ENCODE data around the gene STARD8.

The STARD8 gene

GRCh38 chrX:68749426-68749825 is 102.0 kb downstream of the STARD8 start:
- ATAC-seq (ENCODE audit: low read depth) (no peak), DNase-seq (ENCODE audit: low spot score in 2 of 2) (no peak)
- no peaks in the 10 kb centered on the region for H3K4me1 Mint-ChIP-seq
- H3K27me3 Mint-ChIP-seq: no peaks in the 10 kb centered on the region
- no peaks in the 10 kb centered on the region for H3K9me3 Mint-ChIP-seq
- no peak overlapping the region for H3K27ac Mint-ChIP-seq
- H3K4me3 Mint-ChIP-seq: no peak overlapping the region
- no peaks in the 10 kb centered on the region for H3K36me3 Mint-ChIP-seq

DNA sequence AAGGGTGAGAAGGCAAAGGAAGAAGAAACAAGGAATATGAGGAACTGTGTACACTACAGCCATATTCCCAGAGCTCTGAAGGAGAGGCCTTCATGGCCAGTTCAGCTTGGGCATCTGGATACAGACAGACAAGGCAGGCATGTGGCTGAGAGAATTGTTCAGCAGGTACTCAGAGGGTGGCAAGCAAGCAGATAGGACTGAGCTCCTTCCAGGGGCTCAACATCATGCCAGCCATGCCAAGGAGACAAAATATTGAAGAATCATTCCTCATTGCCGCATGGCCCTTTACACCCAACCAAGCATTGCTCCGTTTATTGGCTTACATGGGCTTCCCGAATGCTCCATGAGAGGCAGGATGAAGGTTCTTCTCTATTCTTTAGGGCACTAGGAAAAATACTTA is 102.8 kb downstream of the STARD8 start:
- Mint-ChIP-seq H3K27ac (no peak overlapping the region), H3K9me3 (no peaks in the 10 kb centered on the region), H3K27me3 (no peaks in the 10 kb centered on the region), H3K4me1 (no peaks in the 10 kb centered on the region), H3K4me3 (no peak overlapping the region), H3K36me3 (no peaks in the 10 kb centered on the region)
- ATAC-seq (ENCODE audit: low read depth) (no peak), DNase-seq (ENCODE audit: low spot score in 2 of 2) (no peak)

DNA sequence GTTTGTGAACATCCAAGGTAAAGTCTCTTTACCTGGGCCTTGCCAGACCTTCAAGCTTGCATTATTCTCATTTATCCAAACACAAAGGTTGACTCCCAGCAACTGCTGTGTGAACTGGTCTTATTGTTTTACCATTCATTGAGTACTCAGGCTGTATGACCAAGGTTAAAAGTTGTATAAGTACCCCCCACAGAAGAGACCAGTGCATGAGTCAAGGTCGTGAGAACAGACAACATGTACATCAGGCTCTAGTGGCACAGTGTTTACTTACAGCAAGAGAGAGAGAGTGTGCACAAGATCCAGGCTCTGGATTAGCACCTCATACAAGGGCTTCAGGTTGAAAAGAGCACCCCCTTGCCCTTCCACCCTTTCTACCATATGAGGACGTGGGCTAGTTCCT is 103.9 kb downstream of the STARD8 start:
- Mint-ChIP-seq H3K4me1 (no peaks in the 10 kb centered on the region), H3K27ac (no peak overlapping the region), H3K27me3 (no peaks in the 10 kb centered on the region), H3K36me3 (no peaks in the 10 kb centered on the region), H3K4me3 (no peak overlapping the region), H3K9me3 (no peaks in the 10 kb centered on the region)
- no peak for ATAC-seq (ENCODE audit: low read depth)
- no peak for DNase-seq (ENCODE audit: low spot score in 2 of 2)

DNA sequence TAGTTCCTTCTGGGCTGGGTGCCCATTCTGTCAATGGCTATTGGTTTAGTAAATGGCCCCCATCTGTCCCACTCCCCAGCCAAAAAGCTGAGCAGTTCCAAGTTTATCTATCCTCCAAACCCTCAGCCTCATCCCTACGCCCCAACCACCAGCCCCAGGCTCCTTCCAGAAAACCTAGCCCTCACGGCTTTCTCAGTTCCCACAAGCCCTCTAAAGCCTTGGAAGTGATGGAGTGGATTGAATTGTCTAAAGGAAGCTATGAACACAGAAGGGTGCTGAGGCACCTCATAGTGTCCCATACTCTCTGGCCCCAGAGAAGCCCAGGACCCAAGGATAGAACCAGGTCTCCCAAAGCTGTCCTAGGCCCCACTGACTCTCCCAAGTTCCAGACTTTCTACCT is 105.8 kb downstream of the STARD8 start:
- Mint-ChIP-seq H3K27me3 (no peaks in the 10 kb centered on the region), H3K9me3 (no peaks in the 10 kb centered on the region), H3K27ac (no peak overlapping the region), H3K4me1 (no peaks in the 10 kb centered on the region), H3K4me3 (no peak overlapping the region), H3K36me3 (no peaks in the 10 kb centered on the region)
- DNase-seq (ENCODE audit: low spot score in 2 of 2) (no peak), ATAC-seq (ENCODE audit: low read depth) (no peak)

- H3K36me3 Mint-ChIP-seq: no peaks in the 10 kb centered on the region
- no peak overlapping the region for H3K4me3 Mint-ChIP-seq
- ATAC-seq (ENCODE audit: low read depth) (no peak), DNase-seq (ENCODE audit: low spot score in 2 of 2) (no peak)
- H3K27ac Mint-ChIP-seq: no peak overlapping the region
- no peaks in the 10 kb centered on the region for H3K27me3 Mint-ChIP-seq
- no peaks in the 10 kb centered on the region for H3K9me3 Mint-ChIP-seq
- H3K4me1 Mint-ChIP-seq: no peaks in the 10 kb centered on the region
Measured at GRCh38 chrX:68754406-68754805, 106.9 kb downstream of the STARD8 start.

GRCh38 chrX:68755616-68756125 is 108.2 kb downstream of the STARD8 start:
- H3K27ac Mint-ChIP-seq: no peak overlapping the region
- H3K4me3 Mint-ChIP-seq: no peak overlapping the region
- ATAC-seq (ENCODE audit: low read depth) (no peak), DNase-seq (ENCODE audit: low spot score in 2 of 2) (no peak)
- no peaks in the 10 kb centered on the region for H3K36me3 Mint-ChIP-seq
- H3K9me3 Mint-ChIP-seq: no peaks in the 10 kb centered on the region
- H3K4me1 Mint-ChIP-seq: no peaks in the 10 kb centered on the region
- no peaks in the 10 kb centered on the region for H3K27me3 Mint-ChIP-seq

DNA sequence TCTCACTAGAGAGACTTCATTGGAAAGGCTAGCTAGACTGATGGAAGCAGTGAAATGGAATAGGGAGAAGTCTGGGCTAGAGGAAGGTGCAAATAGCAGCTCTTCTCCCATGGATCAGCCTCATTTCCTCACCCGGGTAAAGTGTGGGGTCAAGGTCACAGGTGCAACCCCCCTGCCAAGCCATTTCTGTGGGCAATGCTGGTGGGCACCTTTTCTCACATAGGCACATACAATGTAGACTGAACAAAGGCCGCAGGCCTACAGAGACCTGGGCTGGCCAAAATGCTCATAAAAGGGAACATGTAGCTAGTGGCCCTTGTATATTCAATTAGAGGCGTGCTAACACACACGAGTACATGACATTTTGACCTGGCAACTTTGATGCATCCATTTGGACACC is 109.9 kb downstream of the STARD8 start:
- DNase-seq (ENCODE audit: low spot score in 2 of 2) (no peak), ATAC-seq (ENCODE audit: low read depth) (no peak)
- H3K4me1 Mint-ChIP-seq: peaks cover 2% of the 10 kb centered on the region
- peaks cover 5% of the 10 kb centered on the region for H3K27me3 Mint-ChIP-seq
- no peaks in the 10 kb centered on the region for H3K9me3 Mint-ChIP-seq
- no peaks in the 10 kb centered on the region for H3K36me3 Mint-ChIP-seq
- no peak overlapping the region for H3K27ac Mint-ChIP-seq
- no peak overlapping the region for H3K4me3 Mint-ChIP-seq

DNA sequence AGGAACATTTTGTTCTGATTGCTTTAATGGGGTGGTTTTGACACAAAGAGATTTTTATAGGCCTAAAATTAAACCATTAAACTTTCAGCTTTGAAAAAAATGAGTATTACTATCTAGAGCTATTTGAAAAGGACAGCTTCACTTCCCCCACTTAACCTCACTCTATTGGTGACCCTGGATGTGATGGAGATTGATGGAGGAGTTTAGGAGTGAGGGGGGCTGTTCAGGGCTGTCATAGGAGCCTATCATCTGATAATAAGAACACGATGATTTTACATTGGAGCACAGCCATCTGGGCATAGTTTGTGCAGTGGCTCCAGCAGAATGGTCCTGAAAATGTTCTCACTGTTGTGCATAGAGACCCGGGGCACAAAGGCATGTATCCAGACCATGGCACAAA is 110.3 kb downstream of the STARD8 start:
- Mint-ChIP-seq H3K4me3 (no peak overlapping the region), H3K27ac (no peak overlapping the region), H3K9me3 (no peaks in the 10 kb centered on the region), H3K36me3 (no peaks in the 10 kb centered on the region), H3K27me3 (peaks cover 5% of the 10 kb centered on the region), H3K4me1 (peaks cover 2% of the 10 kb centered on the region)
- DNase-seq (ENCODE audit: low spot score in 2 of 2): no peak
- no peak for ATAC-seq (ENCODE audit: low read depth)

DNA sequence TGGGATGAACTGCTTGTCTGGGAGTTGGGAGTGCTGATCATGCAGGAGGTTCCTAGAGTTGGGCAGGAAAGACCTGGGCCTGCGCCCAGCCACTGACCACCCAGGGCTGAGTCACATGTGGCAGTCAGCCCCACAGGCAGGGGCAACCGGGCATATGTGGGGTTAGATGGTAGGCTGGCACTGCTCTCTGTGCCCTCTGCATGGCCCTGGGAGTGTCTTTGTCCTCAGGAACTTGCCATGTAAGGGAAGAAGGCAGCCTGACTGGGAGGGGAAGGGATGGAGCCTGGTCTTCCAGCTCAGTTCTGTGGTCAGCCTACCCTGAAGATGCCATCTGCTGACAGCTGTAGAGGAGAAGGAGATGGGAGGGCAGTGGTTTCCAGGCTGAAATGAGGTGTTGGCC is 111.2 kb downstream of the STARD8 start:
- no peaks in the 10 kb centered on the region for H3K36me3 Mint-ChIP-seq
- DNase-seq (ENCODE audit: low spot score in 2 of 2): no peak
- peaks cover 7% of the 10 kb centered on the region for H3K27me3 Mint-ChIP-seq
- H3K4me1 Mint-ChIP-seq: peaks cover 2% of the 10 kb centered on the region
- ATAC-seq (ENCODE audit: low read depth): no peak
- no peak overlapping the region for H3K27ac Mint-ChIP-seq
- no peaks in the 10 kb centered on the region for H3K9me3 Mint-ChIP-seq
- no peak overlapping the region for H3K4me3 Mint-ChIP-seq

GRCh38 chrX:68761086-68761485 is 113.6 kb downstream of the STARD8 start:
- H3K36me3 Mint-ChIP-seq: no peaks in the 10 kb centered on the region
- ATAC-seq (ENCODE audit: low read depth) (no peak), DNase-seq (ENCODE audit: low spot score in 2 of 2) (no peak)
- H3K27ac Mint-ChIP-seq: no peak overlapping the region
- H3K27me3 Mint-ChIP-seq: peaks cover 7% of the 10 kb centered on the region
- H3K4me3 Mint-ChIP-seq: no peak overlapping the region
- no peaks in the 10 kb centered on the region for H3K9me3 Mint-ChIP-seq
- H3K4me1 Mint-ChIP-seq: peaks cover 2% of the 10 kb centered on the region

DNA sequence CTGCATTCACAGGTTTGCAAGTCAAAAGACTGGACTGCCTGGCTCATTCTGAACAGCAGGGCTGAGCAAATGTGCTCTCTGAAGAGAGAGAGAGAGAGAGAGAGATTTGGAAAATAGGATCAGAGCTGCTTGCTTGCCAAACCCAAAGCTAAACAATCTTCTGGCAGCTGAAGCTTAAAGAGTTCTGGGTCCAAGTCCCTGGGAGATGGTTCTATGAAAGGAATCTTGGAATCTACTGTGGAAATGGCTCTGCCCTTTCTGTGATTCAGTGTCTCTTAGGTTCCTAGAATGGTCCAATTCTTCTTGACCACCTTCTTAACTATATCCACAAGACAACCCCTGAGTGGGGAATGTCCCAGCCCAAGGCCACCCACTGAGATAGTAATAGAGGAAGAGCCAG is 115.3 kb downstream of the STARD8 start:
- H3K27me3 Mint-ChIP-seq: peaks cover 9% of the 10 kb centered on the region
- DNase-seq (ENCODE audit: low spot score in 2 of 2) (no peak), ATAC-seq (ENCODE audit: low read depth) (no peak)
- peaks cover 2% of the 10 kb centered on the region for H3K4me1 Mint-ChIP-seq
- no peak overlapping the region for H3K27ac Mint-ChIP-seq
- no peaks in the 10 kb centered on the region for H3K9me3 Mint-ChIP-seq
- H3K4me3 Mint-ChIP-seq: no peak overlapping the region
- H3K36me3 Mint-ChIP-seq: no peaks in the 10 kb centered on the region

GRCh38 chrX:68763481-68763880 is 116.0 kb downstream of the STARD8 start:
- H3K9me3 Mint-ChIP-seq: no peaks in the 10 kb centered on the region
- no peaks in the 10 kb centered on the region for H3K36me3 Mint-ChIP-seq
- H3K27me3 Mint-ChIP-seq: peaks cover 9% of the 10 kb centered on the region
- ATAC-seq (ENCODE audit: low read depth) (no peak), DNase-seq (ENCODE audit: low spot score in 2 of 2) (no peak)
- no peak overlapping the region for H3K4me3 Mint-ChIP-seq
- H3K4me1 Mint-ChIP-seq: peaks cover 2% of the 10 kb centered on the region
- no peak overlapping the region for H3K27ac Mint-ChIP-seq

All from memory B cell (primary cell).